Measurements from ENCODE around the gene MAN2B2. TPM values are rescaled to one million over a fixed set of nuclear protein-coding genes. Genes with fewer than 3 reads are reported as not detected.

MAN2B2 gene
- total RNA-seq, 1 experiment from 2014 or later, result 30.9 TPM

DNA sequence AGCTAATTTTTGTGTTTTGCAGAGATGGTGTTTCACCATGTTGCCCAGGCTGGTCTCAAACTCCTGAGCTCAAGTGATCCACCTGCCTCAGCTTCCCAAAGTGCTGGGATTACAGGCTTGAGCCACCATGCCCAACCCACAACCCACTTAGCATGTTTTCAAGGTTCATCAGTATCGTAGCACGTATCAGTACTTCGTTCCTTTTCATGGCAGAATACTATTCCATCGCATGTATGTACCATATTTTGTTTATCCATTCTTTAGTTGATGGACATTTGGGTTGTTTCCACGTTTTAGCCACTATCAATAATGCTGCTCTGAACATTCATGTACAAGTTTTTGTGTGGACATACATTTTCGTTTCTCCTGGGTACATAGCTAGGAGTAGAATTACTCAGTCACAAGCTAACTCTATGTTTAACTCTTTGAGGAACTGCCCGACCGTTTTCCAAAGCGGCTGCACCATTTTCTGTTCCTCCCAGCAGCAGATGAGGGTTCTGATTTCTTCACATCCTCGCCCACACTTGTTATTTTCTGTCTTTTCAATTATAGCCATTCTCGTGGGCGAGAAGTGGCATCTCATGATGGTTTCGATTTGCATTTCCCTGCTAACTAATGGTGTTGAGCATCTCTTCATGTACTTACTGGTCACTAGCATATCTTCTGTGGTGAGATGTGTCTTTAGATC is 32.5 kb downstream of the MAN2B2 start:
- intact Hi-C loops (cut with micrococcal nuclease; ENCODE audit: unreplicated experiment), result no loop called here
- no peaks in the 10 kb centered on the region for H3K36me3 Mint-ChIP-seq (ENCODE audit: insufficient read depth, unreplicated experiment)
- no peak overlapping the region for H3K27ac Mint-ChIP-seq (ENCODE audit: unreplicated experiment)
- no TSS peak for BruUV-seq (replicated peaks)
- TF ChIP-seq, protein P1, sequence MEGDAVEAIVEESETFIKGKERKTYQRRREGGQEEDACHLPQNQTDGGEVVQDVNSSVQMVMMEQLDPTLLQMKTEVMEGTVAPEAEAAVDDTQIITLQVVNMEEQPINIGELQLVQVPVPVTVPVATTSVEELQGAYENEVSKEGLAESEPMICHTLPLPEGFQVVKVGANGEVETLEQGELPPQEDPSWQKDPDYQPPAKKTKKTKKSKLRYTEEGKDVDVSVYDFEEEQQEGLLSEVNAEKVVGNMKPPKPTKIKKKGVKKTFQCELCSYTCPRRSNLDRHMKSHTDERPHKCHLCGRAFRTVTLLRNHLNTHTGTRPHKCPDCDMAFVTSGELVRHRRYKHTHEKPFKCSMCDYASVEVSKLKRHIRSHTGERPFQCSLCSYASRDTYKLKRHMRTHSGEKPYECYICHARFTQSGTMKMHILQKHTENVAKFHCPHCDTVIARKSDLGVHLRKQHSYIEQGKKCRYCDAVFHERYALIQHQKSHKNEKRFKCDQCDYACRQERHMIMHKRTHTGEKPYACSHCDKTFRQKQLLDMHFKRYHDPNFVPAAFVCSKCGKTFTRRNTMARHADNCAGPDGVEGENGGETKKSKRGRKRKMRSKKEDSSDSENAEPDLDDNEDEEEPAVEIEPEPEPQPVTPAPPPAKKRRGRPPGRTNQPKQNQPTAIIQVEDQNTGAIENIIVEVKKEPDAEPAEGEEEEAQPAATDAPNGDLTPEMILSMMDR (IDR thresholded peaks at IDR 0.05; ENCODE audit: unreplicated experiment), result no peak
- H3K9me3 Mint-ChIP-seq (ENCODE audit: low read depth, unreplicated experiment), result no peaks in the 10 kb centered on the region
- no peak for DNase-seq
- CTCF ChIA-PET, result no interaction called here
- no peak overlapping the region for H3K4me3 Mint-ChIP-seq (ENCODE audit: low read depth, unreplicated experiment)
- no peaks in the 10 kb centered on the region for H3K4me1 Mint-ChIP-seq (ENCODE audit: low read depth, unreplicated experiment)
- H3K27me3 Mint-ChIP-seq (ENCODE audit: unreplicated experiment), result no peaks in the 10 kb centered on the region

DNA sequence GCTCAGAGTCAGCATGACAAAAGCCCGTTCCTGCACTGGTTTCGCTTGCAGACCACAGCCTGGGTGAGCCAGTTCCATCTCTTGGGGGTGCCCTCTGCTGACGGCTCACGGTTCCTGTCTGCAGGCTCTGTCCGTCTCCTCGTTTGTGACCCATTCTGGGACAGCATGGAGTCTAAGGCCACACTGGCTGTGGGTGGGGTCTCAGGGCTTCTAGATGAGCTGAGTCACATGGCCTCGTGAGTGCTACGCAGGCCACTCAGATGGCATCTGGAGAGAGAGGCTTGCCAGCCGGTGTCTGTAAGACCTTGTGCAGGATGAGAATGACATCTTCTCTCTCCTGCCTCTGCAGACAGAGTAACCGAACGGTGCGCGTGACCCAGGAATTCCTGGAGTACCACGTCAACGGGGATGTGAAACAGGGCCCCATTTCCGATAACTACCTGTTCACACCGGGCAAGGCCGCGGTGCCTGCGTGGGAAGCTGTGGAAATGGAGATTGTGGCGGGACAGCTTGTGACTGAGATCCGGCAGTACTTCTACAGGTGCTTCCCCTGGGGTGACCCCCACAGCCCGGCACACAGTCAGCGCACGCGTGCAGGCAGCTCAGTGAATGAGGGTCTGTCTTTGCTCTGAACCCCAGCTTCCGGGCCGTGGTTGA is 33.9 kb downstream of the MAN2B2 start:
- TF ChIP-seq, protein P1 (IDR thresholded peaks at IDR 0.05; ENCODE audit: unreplicated experiment), result no peak
- intact Hi-C loops (cut with micrococcal nuclease; ENCODE audit: unreplicated experiment), result no loop called here
- no TSS peak for BruUV-seq (replicated peaks)
- H3K27ac Mint-ChIP-seq (ENCODE audit: unreplicated experiment), result no peak overlapping the region
- no peak for DNase-seq
- H3K27me3 Mint-ChIP-seq (ENCODE audit: unreplicated experiment), result no peaks in the 10 kb centered on the region
- H3K36me3 Mint-ChIP-seq (ENCODE audit: insufficient read depth, unreplicated experiment), result no peaks in the 10 kb centered on the region
- CTCF ChIA-PET, result no interaction called here
- H3K9me3 Mint-ChIP-seq (ENCODE audit: low read depth, unreplicated experiment), result no peaks in the 10 kb centered on the region
- no peaks in the 10 kb centered on the region for H3K4me1 Mint-ChIP-seq (ENCODE audit: low read depth, unreplicated experiment)
- no peak overlapping the region for H3K4me3 Mint-ChIP-seq (ENCODE audit: low read depth, unreplicated experiment)

DNA sequence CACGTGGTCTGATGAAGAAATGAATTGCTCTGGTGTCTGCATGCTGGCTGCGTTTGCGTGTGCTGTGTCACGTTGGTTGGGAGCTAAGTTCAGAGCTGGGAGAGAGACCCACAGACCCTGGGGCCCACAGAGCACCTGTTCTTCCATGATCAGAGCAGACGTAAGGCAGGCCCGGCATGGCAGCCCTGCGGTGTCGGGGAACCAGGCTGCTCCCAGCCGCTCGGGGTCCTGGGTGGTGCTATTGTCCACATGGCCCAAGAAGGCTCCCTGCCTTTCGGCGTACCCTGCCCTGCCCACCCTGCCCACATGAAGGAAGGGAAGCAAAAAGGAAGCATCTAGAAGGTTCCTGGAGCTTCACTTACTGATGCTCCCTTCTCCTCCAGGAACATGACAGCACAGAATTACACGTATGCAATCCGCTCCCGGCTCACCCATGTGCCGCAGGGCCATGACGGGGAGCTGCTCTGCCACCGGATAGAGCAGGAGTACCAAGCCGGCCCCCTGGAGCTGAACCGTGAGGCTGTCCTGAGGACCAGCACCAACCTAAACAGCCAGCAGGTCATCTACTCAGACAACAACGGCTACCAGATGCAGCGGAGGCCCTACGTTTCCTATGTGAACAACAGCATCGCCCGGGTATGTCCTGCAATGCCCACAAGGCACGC is 34.6 kb downstream of the MAN2B2 start:
- Mint-ChIP-seq H3K4me1 (ENCODE audit: low read depth, unreplicated experiment) (no peaks in the 10 kb centered on the region), H3K27me3 (ENCODE audit: unreplicated experiment) (no peaks in the 10 kb centered on the region), H3K36me3 (ENCODE audit: insufficient read depth, unreplicated experiment) (no peaks in the 10 kb centered on the region), H3K27ac (ENCODE audit: unreplicated experiment) (no peak overlapping the region), H3K9me3 (ENCODE audit: low read depth, unreplicated experiment) (no peaks in the 10 kb centered on the region), H3K4me3 (ENCODE audit: low read depth, unreplicated experiment) (no peak overlapping the region)
- no TSS peak for BruUV-seq (replicated peaks)
- CTCF ChIA-PET, result no interaction called here
- DNase-seq, result no peak
- intact Hi-C loops (cut with micrococcal nuclease; ENCODE audit: unreplicated experiment), result no loop called here
- TF ChIP-seq, protein P1 (IDR thresholded peaks at IDR 0.05; ENCODE audit: unreplicated experiment), result no peak

DNA sequence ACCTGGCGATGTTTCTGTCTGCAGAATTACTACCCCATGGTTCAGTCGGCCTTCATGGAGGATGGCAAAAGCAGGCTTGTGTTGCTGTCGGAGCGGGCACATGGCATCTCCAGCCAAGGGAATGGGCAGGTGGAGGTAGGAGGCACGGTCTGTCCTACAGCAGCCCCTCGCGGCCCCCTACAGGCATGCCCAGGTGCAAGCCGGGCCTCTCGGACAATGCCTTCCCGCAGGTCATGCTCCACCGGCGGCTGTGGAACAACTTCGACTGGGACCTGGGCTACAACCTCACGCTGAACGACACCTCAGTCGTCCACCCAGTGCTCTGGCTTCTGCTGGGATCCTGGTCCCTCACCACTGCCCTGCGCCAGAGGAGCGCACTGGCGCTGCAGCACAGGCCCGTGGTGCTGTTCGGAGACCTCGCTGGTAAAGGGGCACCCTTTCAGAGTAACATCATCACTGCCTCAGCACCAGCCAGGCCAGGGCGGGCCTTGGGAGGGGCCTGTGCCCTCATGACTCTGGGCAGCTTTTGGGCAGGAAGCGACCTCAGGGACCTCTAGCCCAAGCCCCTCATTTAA is 36.0 kb downstream of the MAN2B2 start:
- no peak overlapping the region for H3K4me3 Mint-ChIP-seq (ENCODE audit: low read depth, unreplicated experiment)
- no peaks in the 10 kb centered on the region for H3K9me3 Mint-ChIP-seq (ENCODE audit: low read depth, unreplicated experiment)
- no peaks in the 10 kb centered on the region for H3K36me3 Mint-ChIP-seq (ENCODE audit: insufficient read depth, unreplicated experiment)
- BruUV-seq (replicated peaks), result no TSS peak
- H3K4me1 Mint-ChIP-seq (ENCODE audit: low read depth, unreplicated experiment), result no peaks in the 10 kb centered on the region
- DNase-seq, result no peak
- intact Hi-C loops (cut with micrococcal nuclease; ENCODE audit: unreplicated experiment), result no loop called here
- no peak overlapping the region for H3K27ac Mint-ChIP-seq (ENCODE audit: unreplicated experiment)
- CTCF ChIA-PET, result no interaction called here
- no peaks in the 10 kb centered on the region for H3K27me3 Mint-ChIP-seq (ENCODE audit: unreplicated experiment)
- TF ChIP-seq, protein P1 (IDR thresholded peaks at IDR 0.05; ENCODE audit: unreplicated experiment), result no peak
